Activated naive CD8-positive, alpha-beta T cell treated with anti-CD3 and anti-CD28 coated beads, Interleukin-2, amount 10 ng/mL, durations not matched to agents 7 days and 5 days (primary cell): ENCODE measurements around the gene PGAP6. TPM values are rescaled to one million over a fixed set of nuclear protein-coding genes. Genes with fewer than 3 reads are reported as not detected.
A peak's percentile ranks its signal among the peaks of the same experiment; 100 is the strongest.
"Not testable (repeated sequence)": the region's sequence is repeated elsewhere in the genome, so short reads cannot be mapped to it uniquely, and the experiment has no call there.

Experiments
- ATAC-seq: fragments of 150-1000 bp; cut with Tn5 transposase; one replicate; pipeline ENCODE4 v1.10.0; 2021; ENCODE audit warnings: low read depth, moderate library complexity
- POLR2A ChIA-PET: fragments of 350-600 bp; sonication (Branson Sonifier 250); formaldehyde crosslinking; loops from one replicate; lab custom pipeline; 2021; ENCODE audit warnings: antibody characterized with exemption; lab: Charles Lee
- DNase-seq: peaks from one replicate; pipeline ENCODE4 v3.0.0; 2021
- H3K27ac Mint-ChIP-seq: one replicate; pipeline ENCODE4 v1.8.0; 2022; ENCODE audit warnings: mild to moderate bottlenecking, mixed read lengths
- H3K27me3 Mint-ChIP-seq: one replicate; pipeline ENCODE4 v1.8.0; 2022; ENCODE audit warnings: mild to moderate bottlenecking, moderate library complexity, mixed read lengths
- H3K36me3 Mint-ChIP-seq: one replicate; pipeline ENCODE4 v1.8.0; 2021; ENCODE audit warnings: mild to moderate bottlenecking, mixed read lengths
- H3K4me1 Mint-ChIP-seq: one replicate; pipeline ENCODE4 v1.8.0; 2021; ENCODE audit warnings: mixed read lengths
- H3K4me3 Mint-ChIP-seq: one replicate; pipeline ENCODE4 v1.8.0; 2022; ENCODE audit warnings: mild to moderate bottlenecking, moderate library complexity, mixed read lengths
- H3K9me3 Mint-ChIP-seq: one replicate; pipeline ENCODE4 v1.8.0; 2021; ENCODE audit warnings: mixed read lengths
- total RNA-seq, 2 experiments: library from RNA; stranded (reverse); gene quantifications; one replicate each; pipeline ENCODE4 v1.2.3, GENCODE V29; 2021

The PGAP6 gene
- total RNA-seq, 2 experiments from 2014 or later: 58.9 to 59.0 TPM

DNA sequence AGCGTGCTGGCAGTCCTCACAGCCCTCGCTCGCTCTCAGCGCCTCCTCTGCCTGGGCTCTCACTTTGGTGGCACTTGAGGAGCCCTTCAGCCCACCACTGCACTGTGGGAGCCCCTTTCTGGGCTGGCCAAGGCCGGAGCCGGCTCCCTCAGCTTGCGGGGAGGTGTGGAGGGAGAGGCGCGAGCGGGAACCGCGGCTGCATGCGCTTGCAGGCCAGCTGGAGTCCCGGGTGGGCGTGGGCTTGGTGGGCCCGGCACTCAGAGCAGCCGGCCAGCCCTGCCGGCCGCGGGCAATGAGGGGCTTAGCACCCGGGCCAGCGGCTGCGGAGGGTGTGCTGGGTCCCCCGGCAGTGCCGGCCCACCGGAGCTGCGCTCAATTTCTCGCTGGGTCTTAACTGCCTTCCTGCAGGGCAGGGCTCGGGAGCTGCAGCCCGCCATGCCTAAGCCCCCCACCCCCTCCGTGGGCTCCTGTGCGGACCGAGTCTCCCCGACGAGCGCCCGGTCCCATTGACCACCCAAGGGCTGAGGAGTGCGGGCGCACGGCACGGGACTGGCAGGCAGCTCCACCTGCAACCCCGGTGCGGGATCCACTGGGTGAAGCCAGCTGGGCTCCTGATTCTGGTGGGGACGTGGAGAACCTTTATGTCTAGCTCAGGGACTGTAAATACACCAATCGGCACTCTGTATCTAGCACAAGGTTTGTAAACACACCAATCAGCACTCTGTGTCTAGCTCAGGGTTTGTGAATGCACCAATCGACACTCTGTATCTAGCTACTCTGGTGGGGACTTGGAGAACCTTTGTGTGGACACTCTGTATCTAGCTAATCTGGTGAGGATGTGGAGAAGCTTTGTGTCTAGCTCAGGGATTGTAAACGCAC is 40.4 kb downstream of the PGAP6 start:
- not testable (repeated sequence) for ATAC-seq, H3K9me3 Mint-ChIP-seq, H3K27me3 Mint-ChIP-seq, DNase-seq, H3K27ac Mint-ChIP-seq, H3K4me3 Mint-ChIP-seq
- Mint-ChIP-seq H3K4me1 (peaks cover 31% of the 10 kb centered on the region), H3K36me3 (peaks cover 25% of the 10 kb centered on the region)
- POLR2A ChIA-PET: interaction anchor here (1.0 kb wide), 1 partner anchor 12 kb away, joined by 4 read pairs; the partner anchor contains the start of gene AXIN1

DNA sequence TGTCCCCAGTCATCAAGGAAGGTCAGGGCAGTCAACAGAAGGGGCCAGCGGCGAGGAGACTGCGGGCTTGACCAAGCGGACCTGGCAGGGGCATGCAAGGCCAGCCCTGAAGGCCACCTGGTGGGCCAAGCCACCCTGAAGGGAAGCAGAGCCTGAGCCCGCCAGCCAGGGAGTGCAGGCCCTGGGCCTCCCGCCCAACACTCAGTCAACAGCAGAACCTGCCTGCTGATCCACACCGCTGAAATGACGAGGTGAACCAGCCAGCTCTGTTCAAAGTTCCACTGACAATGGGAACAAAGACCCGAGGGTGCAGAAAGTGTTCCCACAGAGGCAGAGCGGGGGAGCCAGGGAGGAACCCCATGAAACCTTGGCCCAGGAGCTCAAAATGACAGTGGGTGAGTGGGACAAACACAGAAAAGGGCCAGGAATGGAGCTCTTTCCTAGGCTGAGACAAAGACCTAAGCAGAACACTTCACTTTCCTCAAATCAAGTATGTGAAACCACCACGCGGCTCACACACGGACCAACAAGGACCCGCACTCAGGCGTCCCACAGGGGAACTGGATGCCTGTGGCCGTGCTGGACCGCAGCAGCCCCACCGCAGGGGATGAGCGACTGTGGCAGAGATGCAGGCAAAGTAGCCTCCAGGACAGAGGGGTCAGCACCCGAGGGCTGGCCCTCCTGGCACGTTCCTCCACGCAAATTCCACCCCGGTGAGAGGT is 41.2 kb downstream of the PGAP6 start:
- ATAC-seq: no peak
- H3K4me1 Mint-ChIP-seq: peaks cover 34% of the 10 kb centered on the region
- no peak for DNase-seq
- POLR2A ChIA-PET: interaction anchor here (1.0 kb wide), 1 partner anchor 12 kb away, joined by 4 read pairs; the partner anchor contains the start of gene AXIN1
- H3K27me3 Mint-ChIP-seq: no peaks in the 10 kb centered on the region
- no peaks in the 10 kb centered on the region for H3K9me3 Mint-ChIP-seq
- no peak overlapping the region for H3K27ac Mint-ChIP-seq
- H3K4me3 Mint-ChIP-seq: no peak overlapping the region
- peaks cover 20% of the 10 kb centered on the region for H3K36me3 Mint-ChIP-seq

DNA sequence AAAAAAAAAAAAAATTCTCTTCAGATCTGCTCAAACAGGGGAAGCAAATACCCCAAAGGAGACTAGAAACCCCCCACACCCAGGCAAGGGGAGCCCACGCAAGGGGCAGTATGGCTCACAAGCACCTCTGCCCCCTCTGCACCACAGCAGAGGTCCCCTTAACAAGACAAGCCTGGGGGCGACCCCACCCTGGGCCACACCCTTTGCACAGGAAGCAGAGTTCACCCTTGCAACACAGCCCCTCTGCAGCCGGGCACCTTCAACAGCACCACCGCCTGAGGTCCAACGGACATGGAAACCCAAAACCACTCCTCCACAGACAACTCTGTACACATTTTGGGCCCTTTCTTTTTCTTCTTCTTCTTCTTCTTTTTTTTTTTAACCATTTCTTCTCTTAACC is 42.1 kb downstream of the PGAP6 start:
- Mint-ChIP-seq H3K27me3 (no peaks in the 10 kb centered on the region), H3K9me3 (no peaks in the 10 kb centered on the region), H3K4me1 (peaks cover 36% of the 10 kb centered on the region), H3K4me3 (peak overlapping the region; percentile 9), H3K36me3 (peaks cover 15% of the 10 kb centered on the region), H3K27ac (peak overlapping the region; percentile 9)
- POLR2A ChIA-PET: interaction anchor here (0.7 kb wide), 1 partner anchor 86 kb away, joined by 6 read pairs; no protein-coding TSS in a partner anchor
- no peak for ATAC-seq
- no peak for DNase-seq

DNA sequence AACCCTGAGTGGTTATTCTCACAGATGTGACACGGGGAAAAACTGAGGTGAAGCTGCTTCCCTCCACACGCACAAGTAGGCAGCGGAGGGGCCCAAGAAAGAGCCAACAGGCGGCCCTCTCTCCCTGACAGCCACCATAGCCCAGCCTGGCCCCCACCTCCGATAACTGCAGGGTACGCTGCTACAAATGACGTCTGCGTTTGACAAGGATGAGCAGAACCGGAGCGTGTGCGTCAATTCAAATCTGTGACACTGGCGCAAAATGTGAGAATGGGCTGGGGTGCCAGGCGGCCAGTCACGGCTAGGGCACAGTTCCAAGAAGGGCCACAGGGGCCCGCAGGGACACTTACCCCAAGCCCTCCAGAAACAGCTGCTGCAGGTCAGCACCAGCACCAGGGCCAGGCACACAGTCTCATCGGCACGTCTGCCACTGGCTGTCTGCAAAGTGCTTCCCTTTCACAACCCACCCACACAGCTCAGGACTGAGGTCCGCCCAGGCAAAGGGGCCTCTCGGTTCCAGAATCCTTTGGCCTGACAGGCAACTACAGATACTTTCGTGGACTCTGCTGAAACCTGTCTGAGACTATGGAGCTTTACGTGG is 43.7 kb downstream of the PGAP6 start:
- H3K4me1 Mint-ChIP-seq: peaks cover 39% of the 10 kb centered on the region

DNA sequence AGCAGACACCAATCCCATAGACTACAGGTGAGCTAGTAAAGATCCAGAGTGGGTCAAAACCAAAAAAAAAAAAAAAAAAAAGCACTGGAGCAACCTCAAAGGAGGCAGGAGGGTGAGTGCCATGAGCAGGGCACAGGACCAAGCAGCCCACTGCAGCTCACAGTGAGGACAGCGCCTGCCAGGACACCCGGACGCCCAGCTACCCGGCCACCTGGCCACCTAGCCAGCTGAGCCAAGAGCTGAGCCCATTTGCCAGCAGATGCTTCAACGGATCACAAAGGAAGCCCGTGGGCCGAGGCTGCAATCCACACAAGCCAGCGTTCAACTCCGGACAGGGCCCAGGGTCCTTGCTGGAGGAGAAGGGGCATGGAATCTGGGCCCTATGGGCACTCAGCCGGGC is 44.3 kb downstream of the PGAP6 start:
- no peak overlapping the region for H3K27ac Mint-ChIP-seq
- H3K27me3 Mint-ChIP-seq: no peaks in the 10 kb centered on the region
- H3K4me3 Mint-ChIP-seq: no peak overlapping the region
- no peaks in the 10 kb centered on the region for H3K9me3 Mint-ChIP-seq
- peaks cover 32% of the 10 kb centered on the region for H3K4me1 Mint-ChIP-seq
- DNase-seq: no peak
- no peak for ATAC-seq
- POLR2A ChIA-PET: no interaction called here
- peaks cover 12% of the 10 kb centered on the region for H3K36me3 Mint-ChIP-seq

More for the DNA sequence above, 43.7 kb downstream of the PGAP6 start:
- Mint-ChIP-seq H3K9me3 (no peaks in the 10 kb centered on the region), H3K27ac (no peak overlapping the region), H3K4me3 (no peak overlapping the region), H3K36me3 (peaks cover 12% of the 10 kb centered on the region), H3K27me3 (no peaks in the 10 kb centered on the region)
- DNase-seq (no peak), ATAC-seq (no peak)
- POLR2A ChIA-PET: no interaction called here

DNA sequence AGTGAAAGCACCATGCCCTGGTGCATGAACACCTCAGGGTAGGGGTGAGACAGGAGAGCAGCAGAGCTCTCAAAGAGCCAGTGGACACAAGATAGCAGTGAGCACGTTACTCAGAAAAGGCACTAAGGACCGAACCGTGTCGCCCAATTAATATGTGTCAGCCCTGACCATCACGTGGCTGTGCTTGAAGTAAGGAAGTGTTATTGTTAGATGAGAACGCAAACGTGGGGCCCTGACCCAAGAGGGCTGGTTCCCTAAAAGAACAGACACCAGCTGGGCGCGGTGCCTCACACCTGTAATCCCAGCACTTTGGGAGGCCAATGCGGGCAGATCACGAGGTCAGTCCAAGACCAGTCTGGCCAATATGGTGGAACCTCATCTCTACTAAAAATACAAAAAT is 45.5 kb downstream of the PGAP6 start:
- ATAC-seq: no peak
- Mint-ChIP-seq H3K27me3 (no peaks in the 10 kb centered on the region), H3K4me3 (no peak overlapping the region), H3K4me1 (peaks cover 25% of the 10 kb centered on the region), H3K9me3 (no peaks in the 10 kb centered on the region), H3K36me3 (peaks cover 6% of the 10 kb centered on the region), H3K27ac (no peak overlapping the region)
- DNase-seq: no peak
- POLR2A ChIA-PET: no interaction called here

DNA sequence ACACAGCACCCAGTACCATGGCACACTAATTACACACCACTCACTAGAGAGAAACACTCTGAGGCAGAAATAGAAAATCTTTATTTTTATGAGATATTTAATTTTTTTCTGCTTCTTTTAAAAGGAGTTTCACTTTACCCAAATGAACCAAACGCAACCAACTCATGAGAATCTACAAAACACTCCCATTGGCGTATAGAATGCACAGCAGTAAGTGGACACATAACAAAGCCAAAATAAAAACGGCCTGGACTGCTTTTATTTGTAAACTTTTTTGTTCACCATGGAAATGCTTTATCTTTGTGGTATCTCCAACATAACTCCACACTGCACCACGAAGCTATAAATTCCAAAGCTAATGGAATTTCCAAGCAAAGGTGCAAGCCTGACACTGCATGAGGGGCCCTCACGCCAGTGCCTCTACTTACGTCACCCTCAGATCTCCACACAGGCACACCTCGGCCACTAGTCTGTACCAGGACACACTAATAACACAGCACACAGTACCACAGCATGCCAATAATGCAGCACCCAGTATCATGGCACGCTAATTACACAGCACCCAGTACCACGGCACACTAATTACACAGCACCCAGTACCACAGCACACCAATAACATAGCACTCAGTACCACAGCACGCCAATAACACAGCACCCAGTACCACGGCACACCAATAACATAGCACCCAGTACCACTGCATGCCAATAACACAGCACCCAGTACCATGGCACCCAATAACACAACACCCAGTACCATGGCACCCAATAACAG is 46.7 kb downstream of the PGAP6 start:
- peaks cover 21% of the 10 kb centered on the region for H3K4me1 Mint-ChIP-seq
- ATAC-seq, H3K9me3 Mint-ChIP-seq, H3K27ac Mint-ChIP-seq, H3K36me3 Mint-ChIP-seq, H3K27me3 Mint-ChIP-seq, DNase-seq, H3K4me3 Mint-ChIP-seq, POLR2A ChIA-PET: not testable (repeated sequence)

DNA sequence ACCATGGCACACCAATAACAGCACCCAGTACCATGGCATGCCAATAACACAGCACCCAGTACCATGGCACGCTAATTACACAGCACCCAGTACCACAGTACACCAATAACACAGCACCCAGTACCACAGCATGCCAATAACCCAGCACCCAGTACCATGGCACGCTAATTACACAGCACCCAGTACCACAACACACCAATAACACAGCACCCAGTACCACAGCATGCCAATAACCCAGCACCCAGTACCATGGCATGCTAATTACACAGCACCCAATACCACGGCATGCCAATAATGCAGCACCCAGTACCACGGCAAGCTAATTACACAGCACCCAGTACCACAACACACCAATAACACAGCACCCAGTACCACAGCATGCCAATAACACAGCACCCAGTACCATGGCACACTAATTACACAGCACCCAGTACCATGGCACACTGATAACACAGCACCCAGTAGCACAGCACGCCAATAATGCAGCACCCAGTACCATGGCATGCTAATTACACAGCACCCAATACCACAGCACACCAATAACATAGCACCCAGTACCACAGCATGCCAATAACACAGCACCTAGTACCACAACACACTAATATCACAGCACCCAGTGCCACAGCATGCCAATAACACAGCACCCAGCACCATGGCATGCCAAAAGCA is 47.5 kb downstream of the PGAP6 start:
- H3K27ac Mint-ChIP-seq, H3K36me3 Mint-ChIP-seq, H3K4me3 Mint-ChIP-seq, POLR2A ChIA-PET, H3K9me3 Mint-ChIP-seq, H3K27me3 Mint-ChIP-seq, ATAC-seq, DNase-seq: not testable (repeated sequence)
- peaks cover 15% of the 10 kb centered on the region for H3K4me1 Mint-ChIP-seq

DNA sequence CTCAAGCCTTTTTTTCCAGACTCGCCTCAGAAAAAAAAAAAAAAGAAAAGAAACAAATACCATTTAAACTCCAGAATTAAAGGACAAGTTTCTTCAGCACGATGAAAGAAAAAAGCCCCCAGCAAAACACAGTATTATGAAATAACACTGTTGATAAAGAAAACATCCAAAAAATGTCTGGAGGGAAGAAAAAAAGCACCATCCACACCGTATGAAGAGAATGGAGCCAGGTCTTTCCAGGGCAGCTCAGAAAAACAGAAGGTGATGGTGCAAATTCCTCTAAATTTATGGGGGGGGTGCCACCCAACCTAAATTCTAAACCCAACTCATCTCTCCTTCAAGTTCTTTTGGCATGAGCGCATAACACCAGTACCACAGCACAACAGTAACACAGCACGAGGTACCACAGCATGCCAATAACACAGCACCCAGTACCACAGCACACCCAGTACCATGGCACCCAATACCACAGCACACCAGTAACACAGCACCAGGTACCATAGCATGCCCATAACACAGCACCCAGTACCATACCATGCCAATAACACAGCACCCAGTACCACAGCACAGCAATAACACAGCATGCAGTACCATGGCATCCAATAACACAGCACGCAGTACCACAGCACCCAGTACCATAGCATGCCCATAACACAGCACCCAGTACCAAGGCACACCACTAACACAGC is 48.2 kb downstream of the PGAP6 start:
- peaks cover 11% of the 10 kb centered on the region for H3K4me1 Mint-ChIP-seq
- no peak overlapping the region for H3K4me3 Mint-ChIP-seq
- no peak for DNase-seq

DNA sequence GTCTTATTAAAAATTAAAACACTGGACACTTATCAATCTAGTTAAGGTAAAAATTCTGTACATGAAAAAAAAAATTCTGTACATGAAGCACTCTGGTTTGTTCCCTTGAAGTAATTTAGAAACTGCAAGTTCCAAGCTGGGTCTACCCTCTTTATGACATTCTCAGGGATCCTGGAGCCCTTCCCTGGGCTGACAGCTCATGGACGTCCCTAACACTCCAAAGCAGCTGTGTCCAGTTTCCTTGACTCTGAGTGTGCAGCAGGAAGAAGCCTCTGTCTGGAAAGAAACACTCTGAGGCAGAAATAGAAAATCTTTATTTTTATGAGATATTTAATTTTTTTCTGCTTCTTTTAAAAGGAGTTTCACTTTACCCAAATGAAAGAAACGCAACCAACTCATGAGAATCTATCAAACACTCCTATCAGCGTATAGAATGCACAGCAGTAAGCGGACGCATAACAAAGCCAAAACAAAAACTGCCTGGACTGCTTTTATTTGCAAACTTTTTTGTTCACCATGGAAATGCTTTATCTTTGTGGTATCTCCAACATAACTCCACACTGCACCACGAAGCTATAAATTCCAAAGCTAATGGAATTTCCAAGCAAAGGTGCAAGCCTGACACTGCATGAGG is 50.5 kb downstream of the PGAP6 start:
- POLR2A ChIA-PET: interaction anchor here (0.6 kb wide), 1 partner anchor 174 kb away, joined by 3 read pairs; no protein-coding TSS in a partner anchor
- not testable (repeated sequence) for DNase-seq, H3K27me3 Mint-ChIP-seq, H3K9me3 Mint-ChIP-seq, H3K36me3 Mint-ChIP-seq, H3K27ac Mint-ChIP-seq, H3K4me3 Mint-ChIP-seq, ATAC-seq
- peaks cover 18% of the 10 kb centered on the region for H3K4me1 Mint-ChIP-seq

More for the DNA sequence above, 48.2 kb downstream of the PGAP6 start:
- Mint-ChIP-seq H3K27ac (no peak overlapping the region), H3K9me3 (no peaks in the 10 kb centered on the region), H3K27me3 (no peaks in the 10 kb centered on the region), H3K36me3 (peaks cover 3% of the 10 kb centered on the region)
- POLR2A ChIA-PET: no interaction called here
- ATAC-seq: no peak

DNA sequence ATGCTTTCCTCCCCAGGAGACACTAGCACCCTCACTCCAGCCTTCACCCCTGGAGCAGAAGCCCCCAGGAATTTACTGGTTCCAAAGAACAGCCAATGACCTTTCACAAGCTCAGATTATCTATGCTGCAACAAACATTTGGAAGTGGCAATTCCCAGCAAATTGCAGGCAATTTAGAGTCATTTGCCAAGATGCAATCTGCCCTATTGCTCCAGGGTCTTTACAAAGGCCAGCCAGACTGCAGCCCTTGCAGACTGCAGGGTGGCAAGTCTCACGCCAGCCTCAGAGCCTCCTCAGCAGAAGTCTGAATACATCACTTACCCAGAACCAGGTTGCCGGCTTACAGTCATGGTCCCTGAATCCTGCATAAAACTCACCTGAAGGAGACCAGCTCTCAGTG is 51.0 kb downstream of the PGAP6 start:
- Mint-ChIP-seq H3K9me3 (no peaks in the 10 kb centered on the region), H3K27ac (no peak overlapping the region), H3K36me3 (peaks cover 3% of the 10 kb centered on the region), H3K4me3 (no peak overlapping the region), H3K27me3 (no peaks in the 10 kb centered on the region), H3K4me1 (peaks cover 18% of the 10 kb centered on the region)
- POLR2A ChIA-PET: no interaction called here
- DNase-seq: no peak
- ATAC-seq: no peak
